ENCODE measurements around the gene KCNK10.

The KCNK10 gene

GRCh38 chr14:88154321-88154720 is 168.7 kb downstream of the KCNK10 start:
- no peak overlapping the region for H2AFZ ChIP-seq (ENCODE audit: low read length)
- H3K9me3 ChIP-seq (ENCODE audit: insufficient read depth, low read depth, low read length): no peaks in the 10 kb centered on the region
- H3K27me3 ChIP-seq (ENCODE audit: insufficient read depth, low read length, poor library complexity, severe bottlenecking): no peaks in the 10 kb centered on the region
- H3K4me2 ChIP-seq (ENCODE audit: low read depth, low read length, poor library complexity, severe bottlenecking): no peak overlapping the region
- no peaks in the 10 kb centered on the region for H3K36me3 ChIP-seq (ENCODE audit: insufficient read depth, low read length)
- no peak overlapping the region for H3K4me3 ChIP-seq (ENCODE audit: low read length, poor library complexity, severe bottlenecking)
- no peak overlapping the region for H3K9ac ChIP-seq (ENCODE audit: low read depth, low read length, poor library complexity, severe bottlenecking)
- H4K20me1 ChIP-seq (ENCODE audit: insufficient read depth, low read length, poor library complexity, severe bottlenecking): no peaks in the 10 kb centered on the region
- no peaks in the 10 kb centered on the region for H3K79me2 ChIP-seq (ENCODE audit: insufficient read depth, low read length)
- H3K9me2 ChIP-seq (replicated peaks; ENCODE audit: low read depth, low read length): no peaks in the 10 kb centered on the region
- no peaks in the 10 kb centered on the region for H3K4me1 ChIP-seq (ENCODE audit: insufficient read depth, low read length, poor library complexity, severe bottlenecking)
- H3F3A ChIP-seq (ENCODE audit: low read depth): no peaks in the 10 kb centered on the region
- TF ChIP-seq CTCF (conservative IDR thresholded peaks at IDR 0.05; ENCODE audit: low read length) (no peak), EZH2phosphoT487 (IDR thresholded peaks at IDR 0.05; ENCODE audit: borderline replicate concordance) (no peak)

DNA sequence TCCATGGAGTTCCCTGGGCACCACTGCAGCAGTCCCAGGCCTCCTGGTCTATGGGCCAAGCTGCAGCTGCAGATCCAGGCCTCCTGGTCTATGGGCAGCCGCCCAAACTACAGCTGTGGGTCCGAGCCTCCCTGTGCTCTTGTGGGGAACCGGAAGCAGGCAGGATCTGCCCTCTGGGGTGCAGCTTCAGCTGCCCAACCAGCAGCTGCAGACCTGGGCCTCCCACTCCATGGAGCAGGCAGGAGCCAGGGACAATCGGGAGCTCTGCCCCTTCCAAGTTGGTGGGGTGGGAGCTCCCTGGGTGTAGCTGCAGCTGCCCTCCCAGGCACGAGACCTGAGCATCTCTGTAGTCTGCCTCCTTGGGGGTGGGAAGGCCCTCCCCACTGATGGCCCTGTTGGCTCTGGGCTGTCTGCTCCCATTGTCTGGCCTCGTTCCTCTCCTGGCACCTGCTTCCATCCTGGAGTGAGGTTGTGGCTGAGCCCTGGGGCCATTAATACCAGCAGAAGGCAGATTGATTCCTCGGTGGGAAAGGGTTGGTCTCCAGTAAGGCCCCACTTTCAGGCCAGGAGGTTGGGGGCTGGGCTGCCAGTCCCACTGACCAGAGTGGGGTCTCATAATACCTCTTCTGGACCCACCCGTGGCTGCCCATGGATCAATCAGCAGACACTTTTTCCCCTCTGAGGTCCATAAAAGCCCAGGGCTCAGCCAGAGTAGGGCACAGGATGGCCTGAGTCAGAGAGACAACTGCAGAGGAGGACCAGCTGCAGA is 176.0 kb downstream of the KCNK10 start:
- no peak overlapping the region for H3K4me3 ChIP-seq (ENCODE audit: low read length, poor library complexity, severe bottlenecking)
- no peaks in the 10 kb centered on the region for H3K36me3 ChIP-seq (ENCODE audit: insufficient read depth, low read length)
- H3K79me2 ChIP-seq (ENCODE audit: insufficient read depth, low read length): no peaks in the 10 kb centered on the region
- H4K20me1 ChIP-seq (ENCODE audit: insufficient read depth, low read length, poor library complexity, severe bottlenecking): no peaks in the 10 kb centered on the region
- no peak overlapping the region for H3K9ac ChIP-seq (ENCODE audit: low read depth, low read length, poor library complexity, severe bottlenecking)
- H3K4me2 ChIP-seq (ENCODE audit: low read depth, low read length, poor library complexity, severe bottlenecking): no peak overlapping the region
- TF ChIP-seq CTCF (conservative IDR thresholded peaks at IDR 0.05; ENCODE audit: low read length): no peak
- TF ChIP-seq EZH2phosphoT487 (IDR thresholded peaks at IDR 0.05; ENCODE audit: borderline replicate concordance): no peak
- H3K9me3 ChIP-seq (ENCODE audit: insufficient read depth, low read depth, low read length): no peaks in the 10 kb centered on the region; the same call in 1 of the 2 replicates
- no peaks in the 10 kb centered on the region for H3K9me2 ChIP-seq (replicated peaks; ENCODE audit: low read depth, low read length)
- H3K4me1 ChIP-seq (ENCODE audit: insufficient read depth, low read length, poor library complexity, severe bottlenecking): no peaks in the 10 kb centered on the region
- no peaks in the 10 kb centered on the region for H3F3A ChIP-seq (ENCODE audit: low read depth)
- no peak overlapping the region for H2AFZ ChIP-seq (ENCODE audit: low read length)
- no peaks in the 10 kb centered on the region for H3K27me3 ChIP-seq (ENCODE audit: insufficient read depth, low read length, poor library complexity, severe bottlenecking)

DNA sequence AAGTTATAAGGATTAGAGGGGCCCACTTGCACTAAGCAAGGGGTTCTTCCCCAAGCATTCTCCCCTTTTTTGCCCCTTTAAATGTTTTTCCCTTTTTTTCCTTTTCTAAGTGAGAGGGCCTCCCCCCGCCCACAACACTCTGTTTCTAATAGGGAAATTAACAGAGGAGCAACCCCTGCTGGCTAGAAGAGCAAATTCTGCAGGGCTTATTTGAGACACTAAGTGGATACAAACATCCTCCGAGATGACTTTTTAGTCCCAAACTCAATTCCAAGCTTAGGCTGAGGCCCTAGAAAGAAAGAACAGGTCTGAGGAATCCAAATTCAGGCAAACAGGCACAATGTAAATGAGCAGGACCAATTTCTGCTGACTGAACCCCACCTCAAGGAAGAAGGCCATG is 179.3 kb downstream of the KCNK10 start:
- Histone ChIP-seq H3K9me3 (ENCODE audit: insufficient read depth, low read depth, low read length) (no peaks in the 10 kb centered on the region; the same call in 1 of the 2 replicates), H3K9me2 (replicated peaks; ENCODE audit: low read depth, low read length) (no peaks in the 10 kb centered on the region), H3K36me3 (ENCODE audit: insufficient read depth, low read length) (no peaks in the 10 kb centered on the region), H3K4me3 (ENCODE audit: low read length, poor library complexity, severe bottlenecking) (no peak overlapping the region), H3K27me3 (ENCODE audit: insufficient read depth, low read length, poor library complexity, severe bottlenecking) (no peaks in the 10 kb centered on the region), H4K20me1 (ENCODE audit: insufficient read depth, low read length, poor library complexity, severe bottlenecking) (no peaks in the 10 kb centered on the region), H3K9ac (ENCODE audit: low read depth, low read length, poor library complexity, severe bottlenecking) (no peak overlapping the region), H3K79me2 (ENCODE audit: insufficient read depth, low read length) (no peaks in the 10 kb centered on the region), H3K4me2 (ENCODE audit: low read depth, low read length, poor library complexity, severe bottlenecking) (no peak overlapping the region), H3F3A (ENCODE audit: low read depth) (no peaks in the 10 kb centered on the region), H2AFZ (ENCODE audit: low read length) (no peak overlapping the region), H3K4me1 (ENCODE audit: insufficient read depth, low read length, poor library complexity, severe bottlenecking) (no peaks in the 10 kb centered on the region)
- peak; percentile 35 for TF ChIP-seq CTCF (conservative IDR thresholded peaks at IDR 0.05; ENCODE audit: low read length)
- TF ChIP-seq EZH2phosphoT487 (IDR thresholded peaks at IDR 0.05; ENCODE audit: borderline replicate concordance): no peak
